Measurements from ENCODE around the gene PTPRT.

PTPRT gene

GRCh38 chr20:42792052-42792451 lies 397.7 kb downstream of the PTPRT start:
- H3K4me3 ChIP-seq (ENCODE audit: low read length), result no peak overlapping the region

GRCh38 chr20:42790111-42790510 lies 399.6 kb downstream of the PTPRT start:
- Histone ChIP-seq H3K4me1 (ENCODE audit: control insufficient read depth, insufficient read depth, low read length) (no peaks in the 10 kb centered on the region), H3K9ac (ENCODE audit: low read length) (no peak overlapping the region), H3K36me3 (ENCODE audit: control insufficient read depth, insufficient read depth, low read length) (no peaks in the 10 kb centered on the region), H3K9me3 (ENCODE audit: control insufficient read depth, low read length) (no peaks in the 10 kb centered on the region), H3K4me3 (ENCODE audit: low read length) (no peak overlapping the region), H3K27me3 (ENCODE audit: control insufficient read depth, insufficient read depth, low read length) (no peaks in the 10 kb centered on the region)

More at GRCh38 chr20:42792052-42792451, 397.7 kb downstream of the PTPRT start:
- no peaks in the 10 kb centered on the region for H3K9me3 ChIP-seq (ENCODE audit: control insufficient read depth, low read length)
- no peaks in the 10 kb centered on the region for H3K36me3 ChIP-seq (ENCODE audit: control insufficient read depth, insufficient read depth, low read length)
- H3K9ac ChIP-seq (ENCODE audit: low read length), result no peak overlapping the region
- no peaks in the 10 kb centered on the region for H3K27me3 ChIP-seq (ENCODE audit: control insufficient read depth, insufficient read depth, low read length)
- H3K4me1 ChIP-seq (ENCODE audit: control insufficient read depth, insufficient read depth, low read length), result no peaks in the 10 kb centered on the region

DNA sequence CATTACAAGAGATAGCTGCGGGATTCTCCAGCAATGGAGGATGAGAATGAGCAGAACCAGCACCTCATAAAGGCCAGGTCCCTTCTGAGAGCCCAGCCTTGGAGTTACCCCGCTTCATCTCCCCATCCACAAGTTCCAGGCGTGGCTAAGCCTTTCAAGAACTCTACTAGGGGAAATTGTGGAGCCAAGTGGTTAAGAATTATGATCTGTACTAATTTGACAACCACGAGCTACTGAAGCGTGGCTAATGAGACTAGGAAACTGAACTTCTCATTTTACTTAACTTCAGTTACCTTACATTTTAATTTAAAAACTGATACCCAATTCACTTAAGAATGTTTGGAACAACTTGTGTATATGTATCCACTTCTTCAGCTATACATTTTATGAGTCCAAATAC lies 401.0 kb downstream of the PTPRT start:
- Histone ChIP-seq H3K4me3 (ENCODE audit: low read length) (no peak overlapping the region), H3K9ac (ENCODE audit: low read length) (no peak overlapping the region), H3K36me3 (ENCODE audit: control insufficient read depth, insufficient read depth, low read length) (no peaks in the 10 kb centered on the region), H3K27me3 (ENCODE audit: control insufficient read depth, insufficient read depth, low read length) (no peaks in the 10 kb centered on the region), H3K9me3 (ENCODE audit: control insufficient read depth, low read length) (no peaks in the 10 kb centered on the region), H3K4me1 (ENCODE audit: control insufficient read depth, insufficient read depth, low read length) (no peaks in the 10 kb centered on the region)

GRCh38 chr20:42785041-42785440 lies 404.7 kb downstream of the PTPRT start:
- Histone ChIP-seq H3K36me3 (ENCODE audit: control insufficient read depth, insufficient read depth, low read length) (no peaks in the 10 kb centered on the region), H3K4me3 (ENCODE audit: low read length) (no peak overlapping the region), H3K4me1 (ENCODE audit: control insufficient read depth, insufficient read depth, low read length) (no peaks in the 10 kb centered on the region), H3K9ac (ENCODE audit: low read length) (no peak overlapping the region), H3K27me3 (ENCODE audit: control insufficient read depth, insufficient read depth, low read length) (no peaks in the 10 kb centered on the region), H3K9me3 (ENCODE audit: control insufficient read depth, low read length) (no peaks in the 10 kb centered on the region)

GRCh38 chr20:42779216-42779615 lies 410.5 kb downstream of the PTPRT start:
- Histone ChIP-seq H3K4me3 (ENCODE audit: low read length) (no peak overlapping the region), H3K27me3 (ENCODE audit: control insufficient read depth, insufficient read depth, low read length) (no peaks in the 10 kb centered on the region), H3K9me3 (ENCODE audit: control insufficient read depth, low read length) (no peaks in the 10 kb centered on the region), H3K4me1 (ENCODE audit: control insufficient read depth, insufficient read depth, low read length) (no peaks in the 10 kb centered on the region), H3K9ac (ENCODE audit: low read length) (no peak overlapping the region), H3K36me3 (ENCODE audit: control insufficient read depth, insufficient read depth, low read length) (no peaks in the 10 kb centered on the region)

DNA sequence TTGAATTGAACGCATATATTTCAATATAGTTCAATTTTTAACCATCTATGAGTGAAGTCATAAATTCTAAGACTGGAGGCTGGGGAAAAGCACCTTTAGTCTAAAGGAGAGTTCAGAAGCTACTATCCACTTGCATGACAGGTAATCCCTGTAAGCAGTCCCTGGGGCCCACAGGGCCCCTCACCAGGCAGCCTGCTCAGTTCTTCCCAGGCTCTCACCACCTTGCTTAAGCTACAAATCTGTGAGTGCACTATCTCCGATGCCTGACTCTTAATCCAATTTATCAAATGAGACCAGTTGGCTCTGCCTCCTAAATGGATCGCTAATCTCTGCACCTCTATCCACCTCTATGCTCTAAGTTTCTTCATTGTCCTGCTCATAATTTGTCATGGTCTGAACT lies 413.8 kb downstream of the PTPRT start:
- H3K9ac ChIP-seq (ENCODE audit: low read length), result no peak overlapping the region
- no peaks in the 10 kb centered on the region for H3K27me3 ChIP-seq (ENCODE audit: control insufficient read depth, insufficient read depth, low read length)
- H3K4me3 ChIP-seq (ENCODE audit: low read length), result no peak overlapping the region
- no peaks in the 10 kb centered on the region for H3K36me3 ChIP-seq (ENCODE audit: control insufficient read depth, insufficient read depth, low read length)
- no peaks in the 10 kb centered on the region for H3K4me1 ChIP-seq (ENCODE audit: control insufficient read depth, insufficient read depth, low read length)
- H3K9me3 ChIP-seq (ENCODE audit: control insufficient read depth, low read length), result no peaks in the 10 kb centered on the region

- no peaks in the 10 kb centered on the region for H3K9me3 ChIP-seq (ENCODE audit: control insufficient read depth, low read length)
- no peak overlapping the region for H3K4me3 ChIP-seq (ENCODE audit: low read length)
- H3K36me3 ChIP-seq (ENCODE audit: control insufficient read depth, insufficient read depth, low read length), result no peaks in the 10 kb centered on the region
- H3K27me3 ChIP-seq (ENCODE audit: control insufficient read depth, insufficient read depth, low read length), result no peaks in the 10 kb centered on the region
- H3K9ac ChIP-seq (ENCODE audit: low read length), result no peak overlapping the region
- H3K4me1 ChIP-seq (ENCODE audit: control insufficient read depth, insufficient read depth, low read length), result no peaks in the 10 kb centered on the region
Measured at GRCh38 chr20:42775037-42775436, 414.7 kb downstream of the PTPRT start.

GRCh38 chr20:42763015-42763414 lies 426.7 kb downstream of the PTPRT start:
- H3K27me3 ChIP-seq (ENCODE audit: control insufficient read depth, insufficient read depth, low read length), result no peaks in the 10 kb centered on the region
- no peak overlapping the region for H3K9ac ChIP-seq (ENCODE audit: low read length)
- H3K9me3 ChIP-seq (ENCODE audit: control insufficient read depth, low read length), result no peaks in the 10 kb centered on the region
- no peaks in the 10 kb centered on the region for H3K36me3 ChIP-seq (ENCODE audit: control insufficient read depth, insufficient read depth, low read length)
- no peaks in the 10 kb centered on the region for H3K4me1 ChIP-seq (ENCODE audit: control insufficient read depth, insufficient read depth, low read length)
- no peak overlapping the region for H3K4me3 ChIP-seq (ENCODE audit: low read length)

DNA sequence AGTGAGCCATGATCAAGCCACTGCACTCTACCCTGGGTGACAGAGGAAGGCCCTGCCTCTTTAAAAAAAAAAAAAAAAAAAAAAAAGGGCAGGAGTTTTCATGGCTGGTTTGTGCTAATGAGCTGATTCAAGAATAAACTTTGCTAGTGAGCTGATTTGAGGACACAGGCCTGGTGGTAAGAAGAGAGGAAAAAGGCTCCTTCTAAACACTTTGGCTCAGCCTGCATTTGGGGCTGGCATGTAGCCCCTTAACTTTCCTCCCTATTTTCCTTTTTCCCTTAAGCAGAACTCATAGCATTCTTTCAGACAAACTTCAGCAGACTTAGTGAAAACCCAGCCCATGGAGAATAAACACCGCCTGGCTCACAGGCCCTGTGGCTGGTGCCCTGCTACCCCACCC lies 432.7 kb downstream of the PTPRT start:
- Histone ChIP-seq H3K36me3 (ENCODE audit: control insufficient read depth, insufficient read depth, low read length) (no peaks in the 10 kb centered on the region), H3K4me3 (ENCODE audit: low read length) (no peak overlapping the region), H3K27me3 (ENCODE audit: control insufficient read depth, insufficient read depth, low read length) (no peaks in the 10 kb centered on the region), H3K9me3 (ENCODE audit: control insufficient read depth, low read length) (no peaks in the 10 kb centered on the region), H3K4me1 (ENCODE audit: control insufficient read depth, insufficient read depth, low read length) (peaks cover 13% of the 10 kb centered on the region), H3K9ac (ENCODE audit: low read length) (no peak overlapping the region)

DNA sequence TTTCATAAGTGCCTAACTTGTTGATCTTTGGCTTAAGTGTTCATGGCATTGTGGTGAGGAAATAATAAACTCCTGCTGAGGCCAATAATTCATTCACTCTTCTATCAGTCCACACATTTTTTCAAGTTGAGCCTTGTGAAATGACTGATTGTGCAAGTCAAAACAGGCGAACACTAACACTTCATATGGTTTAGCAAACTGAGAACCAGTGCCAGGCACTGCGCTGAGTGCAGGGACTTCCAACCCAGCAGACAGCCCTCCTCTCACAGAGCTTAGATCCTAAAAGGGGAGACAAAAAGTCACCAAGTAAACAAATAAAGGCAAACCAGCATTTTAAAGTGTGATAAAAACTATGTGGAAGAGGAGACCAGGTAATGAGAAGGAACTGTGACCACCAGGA lies 435.0 kb downstream of the PTPRT start:
- Histone ChIP-seq H3K36me3 (ENCODE audit: control insufficient read depth, insufficient read depth, low read length) (no peaks in the 10 kb centered on the region), H3K27me3 (ENCODE audit: control insufficient read depth, insufficient read depth, low read length) (no peaks in the 10 kb centered on the region), H3K4me3 (ENCODE audit: low read length) (no peak overlapping the region), H3K4me1 (ENCODE audit: control insufficient read depth, insufficient read depth, low read length) (peaks cover 24% of the 10 kb centered on the region), H3K9me3 (ENCODE audit: control insufficient read depth, low read length) (no peaks in the 10 kb centered on the region), H3K9ac (ENCODE audit: low read length) (no peak overlapping the region)

DNA sequence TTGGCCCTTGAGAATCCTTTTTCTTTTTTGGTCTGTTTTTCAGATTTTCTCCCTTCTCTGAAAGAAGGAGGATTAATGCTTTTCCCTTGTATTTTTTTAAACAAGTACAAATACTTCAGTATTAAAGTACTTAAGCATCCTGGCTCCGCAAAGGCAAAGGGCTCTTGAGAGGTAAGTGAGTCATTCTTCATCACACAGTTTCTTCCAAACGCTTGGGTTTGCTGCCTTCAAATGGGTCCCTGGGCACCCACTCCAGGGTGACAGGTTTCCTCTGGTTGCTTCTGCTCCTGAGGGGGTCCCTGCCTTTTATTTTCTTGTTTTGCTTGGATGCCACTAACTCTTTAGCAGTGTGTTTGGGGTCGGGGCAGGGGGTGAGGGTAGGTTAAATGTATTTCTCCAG lies 437.1 kb downstream of the PTPRT start:
- Histone ChIP-seq H3K4me3 (ENCODE audit: low read length) (no peak overlapping the region), H3K9ac (ENCODE audit: low read length) (no peak overlapping the region), H3K27me3 (ENCODE audit: control insufficient read depth, insufficient read depth, low read length) (no peaks in the 10 kb centered on the region), H3K36me3 (ENCODE audit: control insufficient read depth, insufficient read depth, low read length) (no peaks in the 10 kb centered on the region), H3K9me3 (ENCODE audit: control insufficient read depth, low read length) (no peaks in the 10 kb centered on the region), H3K4me1 (ENCODE audit: control insufficient read depth, insufficient read depth, low read length) (peaks cover 43% of the 10 kb centered on the region)

- Histone ChIP-seq H3K9ac (ENCODE audit: low read length) (no peak overlapping the region), H3K4me1 (ENCODE audit: control insufficient read depth, insufficient read depth, low read length) (peaks cover 40% of the 10 kb centered on the region), H3K9me3 (ENCODE audit: control insufficient read depth, low read length) (no peaks in the 10 kb centered on the region), H3K36me3 (ENCODE audit: control insufficient read depth, insufficient read depth, low read length) (no peaks in the 10 kb centered on the region), H3K4me3 (ENCODE audit: low read length) (no peak overlapping the region), H3K27me3 (ENCODE audit: control insufficient read depth, insufficient read depth, low read length) (no peaks in the 10 kb centered on the region)
Measured at GRCh38 chr20:42749556-42749955, 440.1 kb downstream of the PTPRT start.

GRCh38 chr20:42747765-42748411 lies 441.8 kb downstream of the PTPRT start:
- Histone ChIP-seq H3K27me3 (ENCODE audit: control insufficient read depth, insufficient read depth, low read length) (no peaks in the 10 kb centered on the region), H3K9ac (ENCODE audit: low read length) (no peak overlapping the region), H3K4me1 (ENCODE audit: control insufficient read depth, insufficient read depth, low read length) (peaks cover 40% of the 10 kb centered on the region), H3K9me3 (ENCODE audit: control insufficient read depth, low read length) (no peaks in the 10 kb centered on the region), H3K36me3 (ENCODE audit: control insufficient read depth, insufficient read depth, low read length) (no peaks in the 10 kb centered on the region), H3K4me3 (ENCODE audit: low read length) (no peak overlapping the region)
